Endodermal cell (in vitro differentiated cells): ENCODE measurements around the gene ADAMTS4. TPM values are rescaled to one million over a fixed set of nuclear protein-coding genes. Genes with fewer than 3 reads are reported as not detected.

Source experiments
- DNase-seq: peaks from one replicate; pipeline ENCODE4 v3.0.0-alpha.2; 2017
- H3K27ac ChIP-seq: 2 replicates; pipeline ENCODE4 v1.5.1; 2013; ENCODE audit warnings: mild to moderate bottlenecking, low read depth, low read length, moderate library complexity
- H3K27me3 ChIP-seq: 2 replicates; pipeline ENCODE4 v1.6.1; 2013; ENCODE audit warnings: mild to moderate bottlenecking, low read length, moderate library complexity; ENCODE audit not compliant: insufficient read depth, control insufficient read depth, poor library complexity, severe bottlenecking
- H3K36me3 ChIP-seq: 2 replicates; pipeline ENCODE4 v1.7.0; 2013; ENCODE audit warnings: mild to moderate bottlenecking, low read length, moderate library complexity; ENCODE audit not compliant: control insufficient read depth, insufficient read depth
- H3K4me1 ChIP-seq: one replicate; pipeline ENCODE4 v1.7.0; 2013; ENCODE audit warnings: low read length; ENCODE audit not compliant: control insufficient read depth, insufficient read depth
- H3K4me3 ChIP-seq: 2 replicates; pipeline ENCODE4 v1.5.1; 2013; ENCODE audit warnings: mild to moderate bottlenecking, low read length, moderate library complexity
- H3K9ac ChIP-seq: 2 replicates; pipeline ENCODE4 v1.6.1; 2013; ENCODE audit warnings: mild to moderate bottlenecking, low read length, moderate library complexity; ENCODE audit not compliant: poor library complexity, severe bottlenecking; ENCODE audit errors: extremely low read depth
- H3K9me3 ChIP-seq: 2 replicates; pipeline ENCODE4 v1.6.1; 2013; ENCODE audit warnings: mild to moderate bottlenecking, low read length, moderate library complexity; ENCODE audit not compliant: control insufficient read depth
- H3K27ac Mint-ChIP-seq: 2 replicates; pipeline ENCODE4 v1.8.0; 2020; ENCODE audit warnings: mixed read lengths
- H3K27me3 Mint-ChIP-seq: 2 replicates; pipeline ENCODE4 v1.8.0; 2021; ENCODE audit warnings: mild to moderate bottlenecking, mixed read lengths; ENCODE audit not compliant: insufficient read depth
- H3K36me3 Mint-ChIP-seq: 2 replicates; pipeline ENCODE4 v1.8.0; 2020; ENCODE audit warnings: low read depth, mixed read lengths
- H3K4me1 Mint-ChIP-seq: 2 replicates; pipeline ENCODE4 v1.8.0; 2020; ENCODE audit warnings: mixed read lengths
- H3K4me3 Mint-ChIP-seq: 2 replicates; pipeline ENCODE4 v1.8.0; 2020; ENCODE audit warnings: mild to moderate bottlenecking, moderate library complexity, mixed read lengths
- H3K9me3 Mint-ChIP-seq: 2 replicates; pipeline ENCODE4 v1.8.0; 2020; ENCODE audit warnings: mild to moderate bottlenecking, mixed read lengths
- CTCF ChIP-seq: fragments of 200-600 bp; sonication (generic); conservative IDR thresholded peaks from 2 replicates; pipeline ENCODE4 v1.5.0; 2021; ENCODE audit warnings: antibody characterized with exemption, mild to moderate bottlenecking
- WGBS, 2 experiments: methylation state at CpG; one replicate each; pipeline versions ENCODE4 v1.1.5 to v1.1.7; 2013; ENCODE audit warnings: missing lambda C conversion rate in 2 of 2, mixed read lengths in 1 of 2; ENCODE audit not compliant: insufficient coverage in 1 of 2, insufficient read length in 1 of 2; 5-methylcytosine and 5-hydroxymethylcytosine counted together
- total RNA-seq, 2 donors: library from RNA; stranded (reverse); fragmentation: NEBNext Ultra II Directional in 1 of 2; extraction: Animal tissue kit (Norgen Biotek cat#: 25700) in 1 of 2; gene quantifications; 2 replicates in 1 of 2; 3 replicates in 1 of 2; pipeline ENCODE4 v1.2.1, GENCODE V29; 2021

The ADAMTS4 gene
- total RNA-seq, 2 donors from 2014 or later = 4.4 to 9.6 TPM

DNA sequence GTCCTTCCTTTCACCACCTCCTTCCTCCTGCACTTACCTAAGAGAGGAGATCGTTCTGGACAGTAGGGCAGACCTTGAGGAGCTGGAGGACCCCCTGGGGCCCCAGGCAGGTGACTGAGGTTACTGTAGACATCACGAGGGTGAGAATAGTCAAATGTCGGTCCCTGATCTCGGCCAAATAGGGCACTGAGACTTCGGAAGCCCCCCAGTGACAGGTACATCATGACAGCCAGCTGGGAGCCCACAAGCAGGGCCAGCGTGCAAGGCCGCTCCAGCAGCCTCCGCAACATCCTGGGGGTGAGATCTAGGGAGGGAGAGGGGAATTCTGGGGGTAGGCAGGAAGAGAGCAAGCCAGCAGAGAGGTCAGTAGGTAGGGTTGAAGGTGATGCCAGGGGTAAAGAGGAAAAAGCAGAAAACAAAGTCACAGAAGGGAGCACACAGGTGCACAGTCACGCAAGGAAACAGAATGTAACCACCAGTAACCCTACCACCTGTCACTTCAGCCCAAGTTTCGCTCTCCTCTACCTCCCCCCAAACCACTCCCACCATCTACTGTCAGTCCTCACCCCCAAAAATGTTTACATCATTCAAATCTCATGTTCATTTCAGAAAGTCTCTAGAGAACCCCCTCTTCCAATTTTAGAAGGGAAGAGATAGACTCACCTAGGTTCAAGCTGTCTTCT lies 22.9 kb downstream of the ADAMTS4 start:
- no peak for TF ChIP-seq CTCF
- H3K27me3 ChIP-seq = no peaks in the 10 kb centered on the region
- H3K36me3 ChIP-seq = peaks cover 41% of the 10 kb centered on the region
- peaks cover 37% of the 10 kb centered on the region for H3K36me3 Mint-ChIP-seq
- H3K27me3 Mint-ChIP-seq = no peaks in the 10 kb centered on the region
- no peak overlapping the region for H3K27ac ChIP-seq
- no peak for DNase-seq
- peaks cover 4% of the 10 kb centered on the region for H3K4me1 ChIP-seq
- no peaks in the 10 kb centered on the region for H3K9me3 ChIP-seq
- H3K4me3 Mint-ChIP-seq = peak overlapping the region; percentile 97
- peaks cover 14% of the 10 kb centered on the region for H3K4me1 Mint-ChIP-seq
- H3K27ac Mint-ChIP-seq = no peak overlapping the region
- 91 to 93% methylated on average over 5 to 10 of the region's 10 CpGs for WGBS, 2 experiments
- H3K4me3 ChIP-seq = peak overlapping the region; percentile 96
- H3K9me3 Mint-ChIP-seq = no peaks in the 10 kb centered on the region
- H3K9ac ChIP-seq = no peak overlapping the region

- no peaks in the 10 kb centered on the region for H3K27me3 ChIP-seq
- no peak overlapping the region for H3K27ac ChIP-seq
- peaks cover 14% of the 10 kb centered on the region for H3K4me1 Mint-ChIP-seq
- no peaks in the 10 kb centered on the region for H3K9me3 Mint-ChIP-seq
- TF ChIP-seq CTCF = no peak
- no peak overlapping the region for H3K9ac ChIP-seq
- H3K4me3 Mint-ChIP-seq = no peak overlapping the region
- peaks cover 46% of the 10 kb centered on the region for H3K36me3 ChIP-seq
- H3K9me3 ChIP-seq = no peaks in the 10 kb centered on the region
- no peaks in the 10 kb centered on the region for H3K27me3 Mint-ChIP-seq
- H3K4me1 ChIP-seq = peaks cover 4% of the 10 kb centered on the region
- DNase-seq = no peak
- H3K4me3 ChIP-seq = no peak overlapping the region
- no peak overlapping the region for H3K27ac Mint-ChIP-seq
- H3K36me3 Mint-ChIP-seq = peaks cover 40% of the 10 kb centered on the region
- 95 to 100% methylated on average over 6 to 11 of the region's 11 CpGs for WGBS, 2 experiments
These were observed 23.9 kb downstream of the ADAMTS4 start for GRCh38 chr1:161174911-161175310.

DNA sequence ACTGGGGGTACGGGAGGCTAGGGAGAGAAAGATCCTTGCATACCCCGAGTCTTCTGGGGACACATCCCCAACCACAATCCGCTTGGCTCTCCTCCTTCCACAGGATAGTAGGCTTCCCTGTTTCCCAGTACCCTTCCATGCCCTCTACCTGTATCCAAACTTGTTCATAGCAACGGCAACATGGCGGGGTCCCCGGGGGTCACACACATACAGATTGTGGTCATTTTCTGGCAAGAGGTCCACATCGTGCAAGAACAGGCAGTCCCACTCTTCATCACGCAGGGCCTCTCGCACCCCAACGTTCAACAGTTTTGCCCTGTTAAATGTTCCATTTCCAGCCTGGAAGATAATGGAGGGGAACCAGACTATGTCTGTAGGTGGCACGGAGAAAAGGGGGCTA lies 25.1 kb downstream of the ADAMTS4 start:
- H3K4me3 Mint-ChIP-seq = no peak overlapping the region
- peaks cover 58% of the 10 kb centered on the region for H3K36me3 ChIP-seq
- H3K9me3 Mint-ChIP-seq = no peaks in the 10 kb centered on the region
- no peak overlapping the region for H3K4me3 ChIP-seq
- WGBS, 2 experiments = 96 to 97% methylated on average over 5 to 11 of the region's 11 CpGs
- DNase-seq = no peak
- no peaks in the 10 kb centered on the region for H3K9me3 ChIP-seq
- no peaks in the 10 kb centered on the region for H3K27me3 Mint-ChIP-seq
- TF ChIP-seq CTCF = no peak
- H3K4me1 Mint-ChIP-seq = peaks cover 14% of the 10 kb centered on the region
- peaks cover 4% of the 10 kb centered on the region for H3K4me1 ChIP-seq
- no peaks in the 10 kb centered on the region for H3K27me3 ChIP-seq
- H3K27ac Mint-ChIP-seq = no peak overlapping the region
- H3K27ac ChIP-seq = no peak overlapping the region
- no peak overlapping the region for H3K9ac ChIP-seq
- H3K36me3 Mint-ChIP-seq = peaks cover 47% of the 10 kb centered on the region
